NB4 (cell line): ENCODE results near the gene NBEA.

Experiments used
- DNase-seq: peaks from one replicate; pipeline ENCODE4 v3.0.0; 2010; ENCODE audit warnings: low read depth
- H3K4me3 ChIP-seq: one replicate; pipeline ENCODE4 v1.5.1; 2011; ENCODE audit warnings: mild to moderate bottlenecking, low read depth, low read length, moderate library complexity
- CTCF ChIP-seq: IDR thresholded peaks from one replicate; pipeline ENCODE4 v1.5.1; 2012; ENCODE audit warnings: low read depth, low read length
- MAX ChIP-seq: IDR thresholded peaks from 2 replicates; pipeline ENCODE4 v1.6.1; 2011; ENCODE audit warnings: low read depth, low read length
- MYC ChIP-seq: IDR thresholded peaks from 2 replicates; pipeline ENCODE4 v1.6.1; 2011; ENCODE audit warnings: low read depth, low read length
- POLR2A ChIP-seq: IDR thresholded peaks from 2 replicates; pipeline ENCODE4 v1.6.1; 2011; ENCODE audit warnings: mild to moderate bottlenecking; ENCODE audit not compliant: insufficient read length; ENCODE audit errors: extremely low read depth

The NBEA gene

GRCh38 chr13:35365883-35366282 lies 423.8 kb downstream of the NBEA start:
- DNase-seq: no peak
- TF ChIP-seq MYC: no peak
- no peak for TF ChIP-seq POLR2A
- TF ChIP-seq MAX: no peak
- no peak for TF ChIP-seq CTCF
- no peak overlapping the region for H3K4me3 ChIP-seq

- no peak for TF ChIP-seq MYC
- TF ChIP-seq POLR2A: no peak
- no peak for TF ChIP-seq CTCF
- TF ChIP-seq MAX: no peak
- DNase-seq: no peak
- H3K4me3 ChIP-seq: no peak overlapping the region
Observed at GRCh38 chr13:35367586-35367985, 425.5 kb downstream of the NBEA start.

GRCh38 chr13:35378939-35379338 lies 436.9 kb downstream of the NBEA start:
- no peak overlapping the region for H3K4me3 ChIP-seq
- DNase-seq: no peak
- TF ChIP-seq POLR2A: no peak
- TF ChIP-seq CTCF: no peak
- TF ChIP-seq MYC: no peak
- TF ChIP-seq MAX: no peak

GRCh38 chr13:35379663-35380062 lies 437.6 kb downstream of the NBEA start:
- TF ChIP-seq CTCF: no peak
- TF ChIP-seq POLR2A: no peak
- no peak for TF ChIP-seq MYC
- no peak for TF ChIP-seq MAX
- DNase-seq: no peak
- no peak overlapping the region for H3K4me3 ChIP-seq

GRCh38 chr13:35387682-35388250 lies 445.7 kb downstream of the NBEA start:
- H3K4me3 ChIP-seq: no peak overlapping the region
- DNase-seq: no peak
- TF ChIP-seq MAX (no peak), POLR2A (no peak), CTCF (no peak), MYC (no peak)
